HepG2 (cell line): ENCODE results near the gene MRPS5. TPM values are rescaled to one million over a fixed set of nuclear protein-coding genes. Genes with fewer than 3 reads are reported as not detected.

Experiments
- ARHGAP35 ChIP-seq: sonication (generic); formaldehyde crosslinking; IDR thresholded peaks from 2 replicates; pipeline ENCODE4 v1.9.0; 2022; ENCODE audit warnings: mild to moderate bottlenecking, inconsistent platforms, moderate library complexity, missing genetic modification reagents, borderline replicate concordance
- ARID2 ChIP-seq: sonication (generic); formaldehyde crosslinking; IDR thresholded peaks from 2 replicates; pipeline ENCODE4 v1.8.1; 2022; ENCODE audit warnings: mild to moderate bottlenecking, missing genetic modification reagents, borderline replicate concordance
- BCL6 ChIP-seq: IDR thresholded peaks from 2 replicates; pipeline ENCODE4 v1.6.1; 2016; ENCODE audit warnings: missing genetic modification reagents, missing compliant biosample characterization
- CBX2 ChIP-seq, 2 experiments: fragments of 200-600 bp in 1 of 2; sonication (generic); formaldehyde crosslinking in 1 of 2; IDR thresholded peaks; 2 replicates each; pipeline versions ENCODE4 v1.7.0 to v1.8.1; 2018 to 2022; ENCODE audit warnings: low read depth in 2 of 2, low read length in 1 of 2, mild to moderate bottlenecking in 1 of 2, missing genetic modification reagents in 1 of 2
- FOXK2 ChIP-seq: fragments of 450-650 bp; IDR thresholded peaks from 2 replicates; pipeline ENCODE4 v1.6.1; 2016
- GLI4 ChIP-seq: sonication (generic); formaldehyde crosslinking; IDR thresholded peaks from 2 replicates; pipeline ENCODE4 v1.5.1; 2020; ENCODE audit warnings: missing genetic modification reagents, mild to moderate bottlenecking, moderate library complexity, borderline replicate concordance
- GTF3A ChIP-seq: sonication (generic); formaldehyde crosslinking; conservative IDR thresholded peaks from 2 replicates; pipeline ENCODE4 v1.4.0; 2020; ENCODE audit warnings: mild to moderate bottlenecking, missing genetic modification reagents
- HHEX ChIP-seq: IDR thresholded peaks from 2 replicates; pipeline ENCODE4 v1.6.1; 2016; ENCODE audit warnings: control low read depth
- HOXA9 ChIP-seq: sonication (generic); formaldehyde crosslinking; IDR thresholded peaks from 2 replicates; pipeline ENCODE4 v1.8.1; 2022; ENCODE audit warnings: missing genetic modification reagents, mild to moderate bottlenecking, moderate library complexity, borderline replicate concordance
- KDM6A ChIP-seq: IDR thresholded peaks from 2 replicates; pipeline ENCODE4 v1.6.1; 2016; ENCODE audit warnings: low read depth
- MEIS2 ChIP-seq: sonication (generic); formaldehyde crosslinking; IDR thresholded peaks from 2 replicates; pipeline ENCODE4 v1.9.0; 2021; ENCODE audit warnings: mild to moderate bottlenecking, missing genetic modification reagents
- NCOR1 ChIP-seq: fragments of 200-600 bp; sonication (generic); IDR thresholded peaks from 2 replicates; pipeline ENCODE4 v1.7.0; 2017; ENCODE audit warnings: antibody characterized with exemption, low read length, borderline replicate concordance
- RBAK ChIP-seq: sonication (generic); formaldehyde crosslinking; IDR thresholded peaks from 2 replicates; pipeline ENCODE4 v1.5.1; 2020; ENCODE audit warnings: mild to moderate bottlenecking, missing genetic modification reagents
- TGIF2 ChIP-seq: IDR thresholded peaks from 2 replicates; pipeline ENCODE4 v1.6.1; 2016; ENCODE audit warnings: control low read depth, missing compliant biosample characterization
- TOPORS ChIP-seq: sonication (generic); formaldehyde crosslinking; IDR thresholded peaks from 2 replicates; pipeline ENCODE4 v1.8.0; 2023; ENCODE audit warnings: mild to moderate bottlenecking, missing genetic modification reagents
- XRCC5 ChIP-seq: fragments of 200-400 bp; formaldehyde crosslinking; optimal IDR thresholded peaks from 2 replicates; pipeline ENCODE3; 2017; ENCODE audit warnings: mild to moderate bottlenecking, low read length
- ZFAT ChIP-seq: sonication (generic); formaldehyde crosslinking; conservative IDR thresholded peaks from 2 replicates; pipeline ENCODE4 v1.8.1; 2023; ENCODE audit warnings: missing genetic modification reagents, inconsistent platforms
- ZNF121 ChIP-seq: sonication (generic); formaldehyde crosslinking; IDR thresholded peaks from 2 replicates; pipeline ENCODE4 v1.5.0; 2020; ENCODE audit warnings: mild to moderate bottlenecking, missing genetic modification reagents
- ZNF256 ChIP-seq: sonication (generic); formaldehyde crosslinking; conservative IDR thresholded peaks from 2 replicates; pipeline ENCODE4 v1.4.0; 2020; ENCODE audit warnings: missing genetic modification reagents
- ZNF382 ChIP-seq: sonication (generic); formaldehyde crosslinking; IDR thresholded peaks from 2 replicates; pipeline ENCODE4 v1.5.0; 2020; ENCODE audit warnings: missing genetic modification reagents, mild to moderate bottlenecking, borderline replicate concordance
- ZNF441 ChIP-seq: sonication (generic); formaldehyde crosslinking; IDR thresholded peaks from 2 replicates; pipeline ENCODE4 v1.7.0; 2021; ENCODE audit warnings: missing genetic modification reagents, borderline replicate concordance
- ZNF710 ChIP-seq: sonication (generic); formaldehyde crosslinking; IDR thresholded peaks from 2 replicates; pipeline ENCODE4 v1.5.0; 2020; ENCODE audit warnings: mild to moderate bottlenecking, missing genetic modification reagents, borderline replicate concordance
- polyA plus RNA-seq, 8 experiments: library from polyadenylated mRNA; depleted of rRNA in 3 of 8; stranded (reverse) in 7 of 8; unstranded in 1 of 8; fragments of >200 nt; fragmentation: Illumina TruSeq in 4 of 8; extraction: Trizol in 4 of 8; gene quantifications; 2 replicates each; pipeline versions ENCODE4 v1.2.1 to v1.2.3, GENCODE V29; 2011 to 2016; ENCODE audit warnings: low read depth in 4 of 8, missing spikeins in 1 of 8, mixed read lengths in 1 of 8; ENCODE audit not compliant: insufficient read depth in 1 of 8
- total RNA-seq, 5 experiments: library from RNA; depleted of rRNA; stranded (reverse); fragments of >200 nt; fragmentation: Illumina TruSeq; extraction: Trizol; gene quantifications; 2 replicates each; pipeline ENCODE4 v1.2.3, GENCODE V29; 2016; ENCODE audit warnings: low read depth in 1 of 5
- TF ChIP-seq, protein P1 (sequence below): fragments of 450-650 bp; IDR thresholded peaks from 2 replicates; pipeline ENCODE4 v1.6.1; 2017; ENCODE audit warnings: mild to moderate bottlenecking
- TF ChIP-seq, protein P2 (sequence below): sonication (generic); formaldehyde crosslinking; conservative IDR thresholded peaks from 2 replicates; pipeline ENCODE4 v1.8.0; 2022; ENCODE audit warnings: mild to moderate bottlenecking, moderate library complexity, missing genetic modification reagents
- TF ChIP-seq, protein P3 (sequence below): sonication (generic); formaldehyde crosslinking; IDR thresholded peaks from 2 replicates; pipeline ENCODE4 v1.5.1; 2020; ENCODE audit warnings: mild to moderate bottlenecking, missing genetic modification reagents, borderline replicate concordance

The MRPS5 gene
- total and polyA plus RNA-seq, 2 of the 13 experiments (the other 11 are each of a cell fraction or from before 2014, with no cell fraction given), result 98.8 to 134 TPM

DNA sequence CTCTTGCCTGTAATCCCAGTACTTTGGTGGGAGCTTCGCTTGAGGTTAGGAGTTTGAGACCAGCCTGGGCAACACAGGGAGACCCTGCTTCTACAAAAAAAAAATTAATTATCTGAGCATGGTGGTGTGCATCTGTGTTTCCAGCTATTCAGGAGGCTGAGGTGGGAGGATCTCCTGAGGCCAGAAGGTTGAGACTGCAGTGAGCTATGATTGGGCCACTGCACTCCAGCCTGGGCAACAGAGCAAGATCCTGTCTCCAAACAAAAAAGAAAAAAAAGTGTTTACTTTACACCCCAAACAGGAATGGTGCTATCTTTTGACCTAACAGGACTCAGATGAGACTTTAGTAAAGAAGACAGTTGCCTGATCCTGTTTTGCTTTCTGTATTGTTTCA, 60.5 kb downstream of the MRPS5 start (continued):
- TF ChIP-seq ARID2 (CRISPR knock-in tag) (no peak), MEIS2 (CRISPR knock-in tag) (no peak), HHEX (CRISPR knock-in tag) (no peak), ZNF441 (CRISPR knock-in tag) (no peak), HOXA9 (CRISPR knock-in tag) (no peak), ZFAT (CRISPR knock-in tag) (no peak), KDM6A (no peak), ZNF382 (CRISPR knock-in tag) (no peak), TGIF2 (CRISPR knock-in tag) (no peak), XRCC5 (no peak), ARHGAP35 (CRISPR knock-in tag) (no peak), GLI4 (CRISPR knock-in tag) (no peak), RBAK (CRISPR knock-in tag) (no peak), NCOR1 (peak; percentile 18; the same call in 1 of the 2 replicates), ZNF121 (CRISPR knock-in tag) (peak; percentile 98), ZNF256 (no peak), TOPORS (no peak), GTF3A (no peak), CBX2 (IDR thresholded peaks at IDR 0.05; ENCODE audit: low read depth, low read length) (no peak), CBX2 (CRISPR knock-in tag; IDR thresholded peaks at IDR 0.05; ENCODE audit: low read depth) (no peak), BCL6 (CRISPR knock-in tag) (no peak), FOXK2 (no peak), ZNF710 (CRISPR knock-in tag) (no peak)
- TF ChIP-seq, protein P1, sequence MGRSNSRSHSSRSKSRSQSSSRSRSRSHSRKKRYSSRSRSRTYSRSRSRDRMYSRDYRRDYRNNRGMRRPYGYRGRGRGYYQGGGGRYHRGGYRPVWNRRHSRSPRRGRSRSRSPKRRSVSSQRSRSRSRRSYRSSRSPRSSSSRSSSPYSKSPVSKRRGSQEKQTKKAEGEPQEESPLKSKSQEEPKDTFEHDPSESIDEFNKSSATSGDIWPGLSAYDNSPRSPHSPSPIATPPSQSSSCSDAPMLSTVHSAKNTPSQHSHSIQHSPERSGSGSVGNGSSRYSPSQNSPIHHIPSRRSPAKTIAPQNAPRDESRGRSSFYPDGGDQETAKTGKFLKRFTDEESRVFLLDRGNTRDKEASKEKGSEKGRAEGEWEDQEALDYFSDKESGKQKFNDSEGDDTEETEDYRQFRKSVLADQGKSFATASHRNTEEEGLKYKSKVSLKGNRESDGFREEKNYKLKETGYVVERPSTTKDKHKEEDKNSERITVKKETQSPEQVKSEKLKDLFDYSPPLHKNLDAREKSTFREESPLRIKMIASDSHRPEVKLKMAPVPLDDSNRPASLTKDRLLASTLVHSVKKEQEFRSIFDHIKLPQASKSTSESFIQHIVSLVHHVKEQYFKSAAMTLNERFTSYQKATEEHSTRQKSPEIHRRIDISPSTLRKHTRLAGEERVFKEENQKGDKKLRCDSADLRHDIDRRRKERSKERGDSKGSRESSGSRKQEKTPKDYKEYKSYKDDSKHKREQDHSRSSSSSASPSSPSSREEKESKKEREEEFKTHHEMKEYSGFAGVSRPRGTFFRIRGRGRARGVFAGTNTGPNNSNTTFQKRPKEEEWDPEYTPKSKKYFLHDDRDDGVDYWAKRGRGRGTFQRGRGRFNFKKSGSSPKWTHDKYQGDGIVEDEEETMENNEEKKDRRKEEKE, result no peak
- TF ChIP-seq, protein P2, sequence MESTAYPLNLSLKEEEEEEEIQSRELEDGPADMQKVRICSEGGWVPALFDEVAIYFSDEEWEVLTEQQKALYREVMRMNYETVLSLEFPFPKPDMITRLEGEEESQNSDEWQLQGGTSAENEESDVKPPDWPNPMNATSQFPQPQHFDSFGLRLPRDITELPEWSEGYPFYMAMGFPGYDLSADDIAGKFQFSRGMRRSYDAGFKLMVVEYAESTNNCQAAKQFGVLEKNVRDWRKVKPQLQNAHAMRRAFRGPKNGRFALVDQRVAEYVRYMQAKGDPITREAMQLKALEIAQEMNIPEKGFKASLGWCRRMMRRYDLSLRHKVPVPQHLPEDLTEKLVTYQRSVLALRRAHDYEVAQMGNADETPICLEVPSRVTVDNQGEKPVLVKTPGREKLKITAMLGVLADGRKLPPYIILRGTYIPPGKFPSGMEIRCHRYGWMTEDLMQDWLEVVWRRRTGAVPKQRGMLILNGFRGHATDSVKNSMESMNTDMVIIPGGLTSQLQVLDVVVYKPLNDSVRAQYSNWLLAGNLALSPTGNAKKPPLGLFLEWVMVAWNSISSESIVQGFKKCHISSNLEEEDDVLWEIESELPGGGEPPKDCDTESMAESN, result no peak
- TF ChIP-seq, protein P3, sequence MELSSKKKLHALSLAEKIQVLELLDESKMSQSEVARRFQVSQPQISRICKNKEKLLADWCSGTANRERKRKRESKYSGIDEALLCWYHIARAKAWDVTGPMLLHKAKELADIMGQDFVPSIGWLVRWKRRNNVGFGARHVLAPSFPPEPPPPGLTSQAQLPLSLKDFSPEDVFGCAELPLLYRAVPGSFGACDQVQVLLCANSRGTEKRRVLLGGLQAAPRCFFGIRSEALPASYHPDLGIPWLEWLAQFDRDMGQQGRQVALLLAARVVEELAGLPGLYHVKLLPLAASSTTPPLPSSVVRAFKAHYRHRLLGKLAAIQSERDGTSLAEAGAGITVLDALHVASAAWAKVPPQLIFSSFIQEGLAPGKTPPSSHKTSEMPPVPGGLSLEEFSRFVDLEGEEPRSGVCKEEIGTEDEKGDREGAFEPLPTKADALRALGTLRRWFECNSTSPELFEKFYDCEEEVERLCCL (CRISPR knock-in tag), result no peak
